ENCODE results near the gene REPIN1. TPM values are rescaled to one million over a fixed set of nuclear protein-coding genes. Genes with fewer than 3 reads are reported as not detected.

The REPIN1 gene
- total RNA-seq, 1 donor from 2014 or later, result 127 TPM

DNA sequence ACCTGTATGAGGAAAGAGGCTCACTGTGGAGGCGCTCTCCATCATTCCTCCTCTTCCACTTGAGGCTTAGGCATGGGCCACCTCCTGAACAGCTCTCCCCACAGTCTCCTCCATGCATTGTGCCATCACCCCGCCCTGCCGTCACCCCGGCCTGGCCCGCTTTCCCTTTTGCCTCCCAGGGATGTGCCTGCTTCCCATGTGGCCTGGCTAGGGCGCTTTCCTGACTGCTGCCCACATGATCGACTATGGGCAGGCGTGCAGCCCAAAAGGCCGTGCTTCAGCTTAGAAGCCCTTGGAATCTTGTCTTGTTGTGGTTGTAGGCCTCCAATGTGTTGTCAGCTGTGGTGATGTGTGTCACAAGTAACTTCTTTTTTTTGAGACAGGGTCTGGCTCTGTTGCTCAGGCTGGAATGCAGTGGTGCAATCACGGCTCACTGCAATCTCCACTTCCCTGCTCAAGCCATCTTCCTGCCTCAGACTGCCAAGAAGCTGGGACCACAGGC is 43.5 kb upstream of the REPIN1 start:
- TF ChIP-seq, protein P1, sequence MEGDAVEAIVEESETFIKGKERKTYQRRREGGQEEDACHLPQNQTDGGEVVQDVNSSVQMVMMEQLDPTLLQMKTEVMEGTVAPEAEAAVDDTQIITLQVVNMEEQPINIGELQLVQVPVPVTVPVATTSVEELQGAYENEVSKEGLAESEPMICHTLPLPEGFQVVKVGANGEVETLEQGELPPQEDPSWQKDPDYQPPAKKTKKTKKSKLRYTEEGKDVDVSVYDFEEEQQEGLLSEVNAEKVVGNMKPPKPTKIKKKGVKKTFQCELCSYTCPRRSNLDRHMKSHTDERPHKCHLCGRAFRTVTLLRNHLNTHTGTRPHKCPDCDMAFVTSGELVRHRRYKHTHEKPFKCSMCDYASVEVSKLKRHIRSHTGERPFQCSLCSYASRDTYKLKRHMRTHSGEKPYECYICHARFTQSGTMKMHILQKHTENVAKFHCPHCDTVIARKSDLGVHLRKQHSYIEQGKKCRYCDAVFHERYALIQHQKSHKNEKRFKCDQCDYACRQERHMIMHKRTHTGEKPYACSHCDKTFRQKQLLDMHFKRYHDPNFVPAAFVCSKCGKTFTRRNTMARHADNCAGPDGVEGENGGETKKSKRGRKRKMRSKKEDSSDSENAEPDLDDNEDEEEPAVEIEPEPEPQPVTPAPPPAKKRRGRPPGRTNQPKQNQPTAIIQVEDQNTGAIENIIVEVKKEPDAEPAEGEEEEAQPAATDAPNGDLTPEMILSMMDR (conservative IDR thresholded peaks at IDR 0.05; ENCODE audit: low read depth, low read length), result no peak
- no peak for DNase-seq (ENCODE audit: low read depth)
- H3K4me3 ChIP-seq (ENCODE audit: low read depth, low read length), result no peak overlapping the region

DNA sequence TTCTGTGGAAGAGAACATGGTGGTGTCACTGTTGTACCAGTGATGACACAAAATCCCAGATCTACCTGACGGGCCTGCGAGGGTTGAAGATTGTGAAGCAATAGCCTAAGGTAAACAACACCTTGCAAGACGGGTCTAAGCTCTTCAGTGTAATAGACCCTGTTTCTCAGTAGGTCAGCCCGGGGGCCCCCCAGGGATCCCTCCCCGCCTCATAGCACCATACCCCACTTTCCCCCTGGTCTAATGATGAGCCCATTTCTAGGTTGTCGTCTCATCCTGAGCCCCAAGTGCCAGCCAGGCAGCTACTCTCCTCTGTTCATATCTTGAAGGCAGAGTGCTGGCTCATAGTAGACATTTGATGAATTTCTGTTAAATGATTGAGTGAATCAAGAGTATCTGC is 42.7 kb upstream of the REPIN1 start:
- TF ChIP-seq, protein P1 (conservative IDR thresholded peaks at IDR 0.05; ENCODE audit: low read depth, low read length), result no peak
- no peak for DNase-seq (ENCODE audit: low read depth)
- no peak overlapping the region for H3K4me3 ChIP-seq (ENCODE audit: low read depth, low read length)

DNA sequence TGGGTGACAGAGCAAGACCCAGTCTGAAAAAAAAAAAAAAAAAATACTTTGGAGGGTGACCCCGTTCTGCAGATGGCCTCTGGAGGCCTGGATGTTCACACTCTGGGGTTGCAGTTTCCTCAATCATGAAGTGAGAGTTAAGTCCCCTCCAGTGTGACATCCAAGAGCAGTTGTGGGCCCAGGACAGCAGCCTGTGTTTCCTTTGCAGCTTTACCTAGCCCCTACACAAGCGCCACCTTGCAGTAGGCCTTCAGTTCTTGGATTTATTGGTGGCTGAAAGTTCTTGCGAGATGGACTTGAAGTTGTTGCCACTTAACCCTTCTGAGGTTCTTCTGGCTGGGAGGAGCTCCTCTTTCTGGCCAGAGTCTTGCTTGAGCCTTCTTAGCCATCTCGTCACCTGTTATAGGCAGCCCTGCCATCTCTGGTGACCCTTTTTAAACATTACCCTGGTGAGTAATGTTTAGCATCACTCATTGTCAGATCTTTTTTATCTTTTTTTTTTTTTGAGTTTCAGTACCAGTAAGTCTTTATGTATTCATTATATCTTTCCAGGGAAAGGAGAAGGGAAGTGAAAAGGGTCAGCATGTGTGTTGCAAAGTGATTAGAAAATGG is 41.9 kb upstream of the REPIN1 start:
- H3K4me3 ChIP-seq (ENCODE audit: low read depth, low read length), result no peak overlapping the region
- DNase-seq (ENCODE audit: low read depth), result no peak
- TF ChIP-seq, protein P1 (conservative IDR thresholded peaks at IDR 0.05; ENCODE audit: low read depth, low read length), result no peak

DNA sequence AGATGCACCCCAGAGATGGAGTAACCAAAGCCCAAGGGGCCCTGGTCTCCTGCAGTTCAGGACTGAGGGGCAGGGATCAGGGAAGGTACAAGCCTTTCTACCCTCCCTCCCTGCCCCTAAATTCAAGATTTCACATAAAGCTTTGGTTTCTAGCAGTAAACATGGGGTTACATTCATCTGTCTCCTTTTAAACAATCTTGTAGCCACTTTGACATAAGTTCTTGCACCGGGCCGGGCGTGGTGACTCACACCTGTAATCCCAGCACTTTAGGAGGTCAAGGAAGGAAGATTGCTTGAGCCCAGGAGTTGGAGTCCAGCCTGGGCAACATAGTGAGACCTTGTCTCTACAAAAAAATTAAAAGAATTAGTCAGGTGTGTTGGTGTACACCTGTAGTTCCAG is 41.3 kb upstream of the REPIN1 start:
- TF ChIP-seq, protein P1 (conservative IDR thresholded peaks at IDR 0.05; ENCODE audit: low read depth, low read length), result no peak
- no peak for DNase-seq (ENCODE audit: low read depth)
- no peak overlapping the region for H3K4me3 ChIP-seq (ENCODE audit: low read depth, low read length)

DNA sequence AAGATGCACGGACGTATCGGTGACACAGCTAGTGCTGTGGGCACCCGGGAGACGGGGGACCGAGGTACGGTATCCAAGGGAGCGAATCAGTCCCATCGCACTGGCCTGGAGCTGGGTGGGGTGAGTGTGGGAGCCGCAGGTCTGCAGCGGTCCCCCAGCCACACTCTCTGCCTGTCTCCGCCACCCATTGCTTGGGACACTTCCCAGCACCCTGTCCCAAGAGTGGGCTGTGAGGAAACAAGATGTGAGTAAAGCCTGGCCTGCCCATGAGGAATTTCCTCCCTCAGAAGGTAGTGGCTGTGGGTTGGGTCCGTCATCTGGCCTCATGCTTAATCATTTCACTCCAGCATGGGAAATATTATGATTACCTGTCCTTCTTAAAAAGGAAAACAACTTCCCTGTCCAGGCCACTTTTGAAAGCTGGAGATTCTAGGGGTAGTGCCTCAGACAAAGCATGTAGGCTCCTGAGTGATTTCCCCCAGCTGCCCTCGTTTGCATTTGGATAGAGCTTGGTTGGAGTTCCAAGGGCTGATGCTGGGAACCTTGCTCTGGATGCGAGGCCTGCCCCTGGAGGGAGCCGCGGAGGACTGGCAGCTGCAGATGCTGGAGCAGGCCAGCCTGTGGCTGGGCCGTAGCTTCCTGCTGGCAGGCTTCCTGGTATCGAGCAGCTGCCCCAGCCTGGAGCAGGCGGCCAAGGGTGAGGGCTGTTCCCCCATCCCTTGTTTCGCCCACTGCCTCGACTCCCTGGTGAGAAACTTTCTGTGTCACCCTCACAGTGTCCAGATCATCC is 39.1 kb upstream of the REPIN1 start:
- TF ChIP-seq, protein P1 (conservative IDR thresholded peaks at IDR 0.05; ENCODE audit: low read depth, low read length), result no peak
- no peak overlapping the region for H3K4me3 ChIP-seq (ENCODE audit: low read depth, low read length)
- DNase-seq (ENCODE audit: low read depth), result no peak

DNA sequence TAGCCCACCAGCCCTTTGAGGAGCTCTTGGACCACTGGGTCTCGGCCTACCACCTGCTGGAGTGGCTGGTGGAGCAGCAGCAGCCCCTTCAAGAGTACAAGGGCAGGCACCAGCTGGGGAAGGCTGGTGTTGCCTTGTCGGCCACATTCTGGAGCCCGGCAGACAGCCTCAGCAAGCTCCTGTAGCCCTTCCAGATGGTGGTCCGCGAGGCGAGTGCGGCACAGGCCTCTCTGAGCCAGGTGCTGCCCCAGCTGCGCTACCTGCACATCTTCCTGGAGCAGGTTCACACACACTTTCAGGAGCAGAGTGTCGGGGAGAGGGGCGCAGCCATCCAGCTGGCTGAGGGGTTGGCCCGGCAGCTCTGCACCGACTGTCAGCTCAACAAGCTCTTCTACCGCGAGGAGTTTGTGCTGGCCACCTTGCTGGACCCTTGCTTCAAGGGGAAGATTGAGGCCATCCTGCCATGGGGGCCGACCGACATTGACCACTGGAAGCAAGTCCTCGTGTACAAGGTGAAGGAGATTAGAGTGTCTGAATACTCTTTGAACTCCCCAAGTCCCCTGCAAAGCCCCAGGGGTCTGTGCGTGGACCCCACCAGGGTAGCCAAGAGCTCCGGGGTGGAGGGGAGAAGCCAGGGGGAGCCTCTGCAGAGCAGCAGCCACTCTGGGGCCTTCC is 38.3 kb upstream of the REPIN1 start:
- TF ChIP-seq, protein P1 (conservative IDR thresholded peaks at IDR 0.05; ENCODE audit: low read depth, low read length), result no peak
- H3K4me3 ChIP-seq (ENCODE audit: low read depth, low read length), result no peak overlapping the region
- DNase-seq (ENCODE audit: low read depth), result no peak
